ENCODE results near the gene ESYT1. TPM values are rescaled to one million over a fixed set of nuclear protein-coding genes. Genes with fewer than 3 reads are reported as not detected.

Gene ESYT1
- total RNA-seq, 1 experiment from 2014 or later: 107 TPM

GRCh38 chr12:56145217-56145616 lies 17.1 kb downstream of the ESYT1 start:
- intact Hi-C loops (cut with micrococcal nuclease; ENCODE audit: unreplicated experiment): no loop called here
- Histone ChIP-seq H3K27me3 (replicated peaks; ENCODE audit: insufficient read depth, low read depth, low read length, poor library complexity) (no peaks in the 10 kb centered on the region), H3K9me3 (ENCODE audit: low read depth, low read length, poor library complexity, severe bottlenecking) (no peaks in the 10 kb centered on the region), H3K36me3 (ENCODE audit: insufficient read depth, low read length, poor library complexity, severe bottlenecking) (peaks cover 40% of the 10 kb centered on the region), H3K4me1 (ENCODE audit: insufficient read depth, low read length, poor library complexity, severe bottlenecking) (no peaks in the 10 kb centered on the region), H3K4me3 (ENCODE audit: low read depth, low read length, poor library complexity, severe bottlenecking) (no peak overlapping the region), H3K27ac (ENCODE audit: low read depth, low read length, poor library complexity, severe bottlenecking) (no peak overlapping the region)
- ChIA-PET CTCF (no interaction called here), POLR2A (ENCODE audit: low non-redundant PET) (no interaction called here)
- TF ChIP-seq EZH2 (IDR thresholded peaks at IDR 0.05; ENCODE audit: borderline replicate concordance, low read depth, low read length, poor library complexity, severe bottlenecking): no peak
- TF ChIP-seq CTCF (conservative IDR thresholded peaks at IDR 0.05; ENCODE audit: low read depth, low read length): no peak
- BruUV-seq (replicated peaks): no TSS peak
- no peak for DNase-seq (ENCODE audit: low spot score)

- H3K4me3 ChIP-seq (ENCODE audit: low read depth, low read length, poor library complexity, severe bottlenecking): no peak overlapping the region
- no peak for DNase-seq (ENCODE audit: low spot score)
- no TSS peak for BruUV-seq (replicated peaks)
- H3K27me3 ChIP-seq (replicated peaks; ENCODE audit: insufficient read depth, low read depth, low read length, poor library complexity): no peaks in the 10 kb centered on the region
- intact Hi-C loops (cut with micrococcal nuclease; ENCODE audit: unreplicated experiment): no loop called here
- peaks cover 30% of the 10 kb centered on the region for H3K36me3 ChIP-seq (ENCODE audit: insufficient read depth, low read length, poor library complexity, severe bottlenecking)
- ChIA-PET CTCF (no interaction called here), POLR2A (ENCODE audit: low non-redundant PET) (interaction anchor here (0.7 kb wide), 1 partner anchor 12 kb away, joined by 3 read pairs; no protein-coding TSS in a partner anchor)
- peaks cover 9% of the 10 kb centered on the region for H3K4me1 ChIP-seq (ENCODE audit: insufficient read depth, low read length, poor library complexity, severe bottlenecking)
- no peak for TF ChIP-seq CTCF (conservative IDR thresholded peaks at IDR 0.05; ENCODE audit: low read depth, low read length)
- no peak for TF ChIP-seq EZH2 (IDR thresholded peaks at IDR 0.05; ENCODE audit: borderline replicate concordance, low read depth, low read length, poor library complexity, severe bottlenecking)
- no peak overlapping the region for H3K27ac ChIP-seq (ENCODE audit: low read depth, low read length, poor library complexity, severe bottlenecking)
- no peaks in the 10 kb centered on the region for H3K9me3 ChIP-seq (ENCODE audit: low read depth, low read length, poor library complexity, severe bottlenecking)
These were observed 18.7 kb downstream of the ESYT1 start for GRCh38 chr12:56146492-56147460.

DNA sequence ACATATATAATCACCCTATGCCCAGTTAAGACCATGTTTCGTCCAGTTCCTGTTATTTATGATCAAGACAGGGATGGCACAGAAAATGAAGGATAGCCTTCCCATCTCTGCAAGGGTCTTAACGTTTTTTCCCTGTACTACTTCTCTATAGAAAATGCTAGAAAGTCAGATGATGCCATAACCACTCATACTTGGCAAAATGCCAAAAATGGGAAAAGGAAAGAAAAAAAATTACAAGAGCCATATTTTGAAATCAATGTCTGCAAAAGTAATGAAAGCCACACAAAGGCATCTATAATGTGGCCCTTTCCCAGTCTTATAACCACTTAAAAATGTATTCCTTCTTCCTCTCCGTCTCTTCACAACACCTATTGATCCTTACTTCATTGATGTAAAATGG lies 22.5 kb downstream of the ESYT1 start:
- Histone ChIP-seq H3K4me3 (ENCODE audit: low read depth, low read length, poor library complexity, severe bottlenecking) (no peak overlapping the region), H3K36me3 (ENCODE audit: insufficient read depth, low read length, poor library complexity, severe bottlenecking) (no peaks in the 10 kb centered on the region), H3K4me1 (ENCODE audit: insufficient read depth, low read length, poor library complexity, severe bottlenecking) (peaks cover 20% of the 10 kb centered on the region), H3K9me3 (ENCODE audit: low read depth, low read length, poor library complexity, severe bottlenecking) (no peaks in the 10 kb centered on the region), H3K27me3 (replicated peaks; ENCODE audit: insufficient read depth, low read depth, low read length, poor library complexity) (no peaks in the 10 kb centered on the region), H3K27ac (ENCODE audit: low read depth, low read length, poor library complexity, severe bottlenecking) (no peak overlapping the region)
- BruUV-seq (replicated peaks): no TSS peak
- intact Hi-C loops (cut with micrococcal nuclease; ENCODE audit: unreplicated experiment): no loop called here
- no peak for DNase-seq (ENCODE audit: low spot score)
- ChIA-PET CTCF (no interaction called here), POLR2A (ENCODE audit: low non-redundant PET) (no interaction called here)
- TF ChIP-seq CTCF (conservative IDR thresholded peaks at IDR 0.05; ENCODE audit: low read depth, low read length): no peak
- no peak for TF ChIP-seq EZH2 (IDR thresholded peaks at IDR 0.05; ENCODE audit: borderline replicate concordance, low read depth, low read length, poor library complexity, severe bottlenecking)

Data from A673 (cell line).